WTC11 (cell line): Measurements from ENCODE around the gene NPAS3. TPM values are rescaled to one million over a fixed set of nuclear protein-coding genes. Genes with fewer than 3 reads are reported as not detected.

Experiments
- ATAC-seq: fragments of 200-7000 bp; cut with Tn5 transposase; 2 replicates; pipeline ENCODE4 v1.10.0; 2021; ENCODE audit warnings: mild to moderate bottlenecking, moderate library complexity
- CTCF ChIA-PET: fragments of 300-600 bp; sonication (Branson Sonifier 250); formaldehyde crosslinking; loops from one replicate; lab custom pipeline; 2021; ENCODE audit warnings: antibody characterized with exemption; lab: Charles Lee
- POLR2A ChIA-PET: fragments of 350-600 bp; sonication (Branson Sonifier 250); formaldehyde crosslinking; loops from one replicate; lab custom pipeline; 2021; ENCODE audit warnings: antibody characterized with exemption; lab: Charles Lee
- DNase-seq: peaks from one replicate; pipeline ENCODE4 v3.0.0; 2021; ENCODE audit warnings: low spot score
- H3K27ac Mint-ChIP-seq: 2 replicates; pipeline ENCODE4 v1.8.0; 2021; ENCODE audit warnings: mixed read lengths
- H3K27me3 Mint-ChIP-seq: 2 replicates; pipeline ENCODE4 v1.8.0; 2021; ENCODE audit warnings: low read depth, mild to moderate bottlenecking, moderate library complexity, mixed read lengths
- H3K36me3 Mint-ChIP-seq: 2 replicates; pipeline ENCODE4 v1.8.0; 2021; ENCODE audit warnings: mixed read lengths
- H3K4me1 Mint-ChIP-seq: 2 replicates; pipeline ENCODE4 v1.8.0; 2022; ENCODE audit warnings: mixed read lengths
- H3K4me3 Mint-ChIP-seq: 2 replicates; pipeline ENCODE4 v1.8.0; 2021; ENCODE audit warnings: mild to moderate bottlenecking, moderate library complexity, mixed read lengths
- H3K9me3 Mint-ChIP-seq: 2 replicates; pipeline ENCODE4 v1.8.0; 2021; ENCODE audit warnings: mixed read lengths
- GTF2I ChIP-seq: fragments of 250-450 bp; sonication (Bioruptor Pico); conservative IDR thresholded peaks from 2 replicates; pipeline ENCODE4 v1.4.0; 2021; ENCODE audit warnings: mild to moderate bottlenecking
- NFYB ChIP-seq: sonication (generic); formaldehyde crosslinking; conservative IDR thresholded peaks from 2 replicates; pipeline ENCODE4 v1.8.0; 2022; ENCODE audit warnings: low read depth, missing genetic modification reagents
- TP53 ChIP-seq: sonication (generic); formaldehyde crosslinking; IDR thresholded peaks from 2 replicates; pipeline ENCODE4 v1.8.1; 2023; ENCODE audit warnings: mild to moderate bottlenecking, missing genetic modification reagents
- ZNF423 ChIP-seq: fragments of 250-450 bp; sonication (Bioruptor Pico); IDR thresholded peaks from 2 replicates; pipeline ENCODE4 v2.1.2; 2022; ENCODE audit warnings: mild to moderate bottlenecking, moderate library complexity
- total RNA-seq: library from RNA; stranded (reverse); gene quantifications from 3 replicates; pipeline ENCODE4 v1.2.3, GENCODE V29; 2021
- TF ChIP-seq, protein P1 (sequence below): sonication (generic); formaldehyde crosslinking; IDR thresholded peaks from 2 replicates; pipeline ENCODE4 v1.8.1; 2022; ENCODE audit warnings: mild to moderate bottlenecking, moderate library complexity, missing genetic modification reagents
- TF ChIP-seq, protein P2 (sequence below): sonication (generic); formaldehyde crosslinking; IDR thresholded peaks from 2 replicates; pipeline ENCODE4 v1.8.0; 2022; ENCODE audit warnings: mild to moderate bottlenecking, missing genetic modification reagents
- TF ChIP-seq, protein P3 (sequence below): sonication (generic); formaldehyde crosslinking; IDR thresholded peaks from 2 replicates; pipeline ENCODE4 v1.8.1; 2023; ENCODE audit warnings: mild to moderate bottlenecking, missing genetic modification reagents, borderline replicate concordance
- TF ChIP-seq, protein P4 (sequence below): fragments of 200-600 bp; IDR thresholded peaks from 2 replicates; pipeline ENCODE4 v1.8.0; 2022; ENCODE audit warnings: antibody characterized with exemption
- TF ChIP-seq, protein P5 (sequence below): sonication (generic); formaldehyde crosslinking; conservative IDR thresholded peaks from 2 replicates; pipeline ENCODE4 v1.8.1; 2023; ENCODE audit warnings: mild to moderate bottlenecking, low read depth, missing genetic modification reagents, moderate library complexity
- TF ChIP-seq, protein P6 (sequence below): sonication (generic); formaldehyde crosslinking; IDR thresholded peaks from 2 replicates; pipeline ENCODE4 v1.8.0; 2023; ENCODE audit warnings: missing genetic modification reagents

NPAS3 gene
- total RNA-seq, 1 experiment from 2014 or later, result 3.2 TPM

DNA sequence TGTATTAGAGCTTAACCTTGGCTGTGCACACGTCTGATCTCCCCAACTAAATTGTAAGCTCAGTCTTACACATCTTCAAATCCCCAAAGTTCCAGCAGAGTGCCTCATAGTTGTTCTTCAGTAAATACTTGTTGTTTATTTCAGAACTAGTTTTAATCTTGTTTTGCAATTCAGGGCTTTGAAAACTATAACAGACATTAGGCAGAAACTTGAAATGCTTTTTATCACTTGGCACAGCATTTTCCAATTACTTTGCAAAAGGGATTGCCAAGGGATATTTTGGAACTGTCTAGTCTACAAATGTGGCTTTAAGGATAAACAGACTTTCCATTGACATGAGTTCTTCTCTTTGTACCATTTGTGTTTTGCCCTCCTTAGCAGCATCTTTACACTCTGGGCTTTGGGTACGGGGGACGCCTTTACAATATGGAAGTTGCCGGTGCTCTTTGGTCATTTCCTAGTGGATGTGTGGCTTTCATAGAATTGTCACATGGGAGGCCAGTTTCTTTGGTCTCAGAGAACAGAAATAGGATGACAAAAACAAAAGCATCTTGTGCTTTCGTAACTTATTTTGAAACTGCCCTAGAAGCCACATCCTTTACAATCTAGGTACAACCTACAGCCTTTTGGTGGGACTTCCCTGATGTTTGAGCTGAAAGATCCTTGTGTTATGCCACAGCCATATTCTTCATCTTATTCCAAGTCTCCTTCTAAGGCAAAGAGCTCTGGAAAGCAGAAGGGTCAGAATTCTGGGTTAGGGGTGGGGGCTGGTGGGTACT, 96.9 kb downstream of the NPAS3 start (continued):
- TF ChIP-seq, protein P1, sequence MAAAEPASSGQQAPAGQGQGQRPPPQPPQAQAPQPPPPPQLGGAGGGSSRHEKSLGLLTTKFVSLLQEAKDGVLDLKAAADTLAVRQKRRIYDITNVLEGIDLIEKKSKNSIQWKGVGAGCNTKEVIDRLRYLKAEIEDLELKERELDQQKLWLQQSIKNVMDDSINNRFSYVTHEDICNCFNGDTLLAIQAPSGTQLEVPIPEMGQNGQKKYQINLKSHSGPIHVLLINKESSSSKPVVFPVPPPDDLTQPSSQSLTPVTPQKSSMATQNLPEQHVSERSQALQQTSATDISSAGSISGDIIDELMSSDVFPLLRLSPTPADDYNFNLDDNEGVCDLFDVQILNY (CRISPR knock-in tag), result no peak

DNA sequence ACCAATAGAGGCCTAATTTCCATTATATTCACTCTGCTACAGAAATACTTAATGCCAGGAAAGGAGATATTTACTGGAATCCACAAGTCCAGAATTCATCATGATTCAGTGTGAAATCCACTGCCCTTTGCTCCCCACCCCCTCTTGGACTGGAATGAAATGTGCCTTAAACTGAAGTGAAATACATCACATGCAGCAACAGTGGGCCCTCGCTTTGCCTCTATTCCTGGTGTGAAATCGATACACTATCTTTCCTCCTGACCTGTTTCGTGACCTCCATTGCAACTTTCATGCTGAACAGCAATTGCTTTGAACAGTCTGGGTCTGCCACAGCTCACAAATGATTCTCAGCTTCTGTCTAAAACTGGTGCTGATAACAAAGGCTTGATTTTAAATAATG, 100.6 kb downstream of the NPAS3 start:
- POLR2A ChIA-PET, result no interaction called here
- no peak for DNase-seq
- Mint-ChIP-seq H3K4me3 (no peak overlapping the region), H3K36me3 (peaks cover 14% of the 10 kb centered on the region), H3K27ac (no peak overlapping the region), H3K4me1 (no peaks in the 10 kb centered on the region), H3K9me3 (peaks cover 33% of the 10 kb centered on the region), H3K27me3 (no peaks in the 10 kb centered on the region)
- CTCF ChIA-PET, result no interaction called here
- TF ChIP-seq, protein P2, sequence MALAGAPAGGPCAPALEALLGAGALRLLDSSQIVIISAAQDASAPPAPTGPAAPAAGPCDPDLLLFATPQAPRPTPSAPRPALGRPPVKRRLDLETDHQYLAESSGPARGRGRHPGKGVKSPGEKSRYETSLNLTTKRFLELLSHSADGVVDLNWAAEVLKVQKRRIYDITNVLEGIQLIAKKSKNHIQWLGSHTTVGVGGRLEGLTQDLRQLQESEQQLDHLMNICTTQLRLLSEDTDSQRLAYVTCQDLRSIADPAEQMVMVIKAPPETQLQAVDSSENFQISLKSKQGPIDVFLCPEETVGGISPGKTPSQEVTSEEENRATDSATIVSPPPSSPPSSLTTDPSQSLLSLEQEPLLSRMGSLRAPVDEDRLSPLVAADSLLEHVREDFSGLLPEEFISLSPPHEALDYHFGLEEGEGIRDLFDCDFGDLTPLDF, result no peak
- no peak for TF ChIP-seq NFYB (CRISPR knock-in tag)
- no peak for TF ChIP-seq ZNF423 (CRISPR knock-in tag)
- no peak for TF ChIP-seq GTF2I (CRISPR knock-in tag)
- TF ChIP-seq, protein P3, sequence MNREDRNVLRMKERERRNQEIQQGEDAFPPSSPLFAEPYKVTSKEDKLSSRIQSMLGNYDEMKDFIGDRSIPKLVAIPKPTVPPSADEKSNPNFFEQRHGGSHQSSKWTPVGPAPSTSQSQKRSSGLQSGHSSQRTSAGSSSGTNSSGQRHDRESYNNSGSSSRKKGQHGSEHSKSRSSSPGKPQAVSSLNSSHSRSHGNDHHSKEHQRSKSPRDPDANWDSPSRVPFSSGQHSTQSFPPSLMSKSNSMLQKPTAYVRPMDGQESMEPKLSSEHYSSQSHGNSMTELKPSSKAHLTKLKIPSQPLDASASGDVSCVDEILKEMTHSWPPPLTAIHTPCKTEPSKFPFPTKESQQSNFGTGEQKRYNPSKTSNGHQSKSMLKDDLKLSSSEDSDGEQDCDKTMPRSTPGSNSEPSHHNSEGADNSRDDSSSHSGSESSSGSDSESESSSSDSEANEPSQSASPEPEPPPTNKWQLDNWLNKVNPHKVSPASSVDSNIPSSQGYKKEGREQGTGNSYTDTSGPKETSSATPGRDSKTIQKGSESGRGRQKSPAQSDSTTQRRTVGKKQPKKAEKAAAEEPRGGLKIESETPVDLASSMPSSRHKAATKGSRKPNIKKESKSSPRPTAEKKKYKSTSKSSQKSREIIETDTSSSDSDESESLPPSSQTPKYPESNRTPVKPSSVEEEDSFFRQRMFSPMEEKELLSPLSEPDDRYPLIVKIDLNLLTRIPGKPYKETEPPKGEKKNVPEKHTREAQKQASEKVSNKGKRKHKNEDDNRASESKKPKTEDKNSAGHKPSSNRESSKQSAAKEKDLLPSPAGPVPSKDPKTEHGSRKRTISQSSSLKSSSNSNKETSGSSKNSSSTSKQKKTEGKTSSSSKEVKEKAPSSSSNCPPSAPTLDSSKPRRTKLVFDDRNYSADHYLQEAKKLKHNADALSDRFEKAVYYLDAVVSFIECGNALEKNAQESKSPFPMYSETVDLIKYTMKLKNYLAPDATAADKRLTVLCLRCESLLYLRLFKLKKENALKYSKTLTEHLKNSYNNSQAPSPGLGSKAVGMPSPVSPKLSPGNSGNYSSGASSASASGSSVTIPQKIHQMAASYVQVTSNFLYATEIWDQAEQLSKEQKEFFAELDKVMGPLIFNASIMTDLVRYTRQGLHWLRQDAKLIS (CRISPR knock-in tag), result no peak
- TF ChIP-seq, protein P4, sequence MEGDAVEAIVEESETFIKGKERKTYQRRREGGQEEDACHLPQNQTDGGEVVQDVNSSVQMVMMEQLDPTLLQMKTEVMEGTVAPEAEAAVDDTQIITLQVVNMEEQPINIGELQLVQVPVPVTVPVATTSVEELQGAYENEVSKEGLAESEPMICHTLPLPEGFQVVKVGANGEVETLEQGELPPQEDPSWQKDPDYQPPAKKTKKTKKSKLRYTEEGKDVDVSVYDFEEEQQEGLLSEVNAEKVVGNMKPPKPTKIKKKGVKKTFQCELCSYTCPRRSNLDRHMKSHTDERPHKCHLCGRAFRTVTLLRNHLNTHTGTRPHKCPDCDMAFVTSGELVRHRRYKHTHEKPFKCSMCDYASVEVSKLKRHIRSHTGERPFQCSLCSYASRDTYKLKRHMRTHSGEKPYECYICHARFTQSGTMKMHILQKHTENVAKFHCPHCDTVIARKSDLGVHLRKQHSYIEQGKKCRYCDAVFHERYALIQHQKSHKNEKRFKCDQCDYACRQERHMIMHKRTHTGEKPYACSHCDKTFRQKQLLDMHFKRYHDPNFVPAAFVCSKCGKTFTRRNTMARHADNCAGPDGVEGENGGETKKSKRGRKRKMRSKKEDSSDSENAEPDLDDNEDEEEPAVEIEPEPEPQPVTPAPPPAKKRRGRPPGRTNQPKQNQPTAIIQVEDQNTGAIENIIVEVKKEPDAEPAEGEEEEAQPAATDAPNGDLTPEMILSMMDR, result no peak
- TF ChIP-seq, protein P5, sequence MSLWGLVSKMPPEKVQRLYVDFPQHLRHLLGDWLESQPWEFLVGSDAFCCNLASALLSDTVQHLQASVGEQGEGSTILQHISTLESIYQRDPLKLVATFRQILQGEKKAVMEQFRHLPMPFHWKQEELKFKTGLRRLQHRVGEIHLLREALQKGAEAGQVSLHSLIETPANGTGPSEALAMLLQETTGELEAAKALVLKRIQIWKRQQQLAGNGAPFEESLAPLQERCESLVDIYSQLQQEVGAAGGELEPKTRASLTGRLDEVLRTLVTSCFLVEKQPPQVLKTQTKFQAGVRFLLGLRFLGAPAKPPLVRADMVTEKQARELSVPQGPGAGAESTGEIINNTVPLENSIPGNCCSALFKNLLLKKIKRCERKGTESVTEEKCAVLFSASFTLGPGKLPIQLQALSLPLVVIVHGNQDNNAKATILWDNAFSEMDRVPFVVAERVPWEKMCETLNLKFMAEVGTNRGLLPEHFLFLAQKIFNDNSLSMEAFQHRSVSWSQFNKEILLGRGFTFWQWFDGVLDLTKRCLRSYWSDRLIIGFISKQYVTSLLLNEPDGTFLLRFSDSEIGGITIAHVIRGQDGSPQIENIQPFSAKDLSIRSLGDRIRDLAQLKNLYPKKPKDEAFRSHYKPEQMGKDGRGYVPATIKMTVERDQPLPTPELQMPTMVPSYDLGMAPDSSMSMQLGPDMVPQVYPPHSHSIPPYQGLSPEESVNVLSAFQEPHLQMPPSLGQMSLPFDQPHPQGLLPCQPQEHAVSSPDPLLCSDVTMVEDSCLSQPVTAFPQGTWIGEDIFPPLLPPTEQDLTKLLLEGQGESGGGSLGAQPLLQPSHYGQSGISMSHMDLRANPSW (CRISPR knock-in tag), result no peak
- TF ChIP-seq, protein P6, sequence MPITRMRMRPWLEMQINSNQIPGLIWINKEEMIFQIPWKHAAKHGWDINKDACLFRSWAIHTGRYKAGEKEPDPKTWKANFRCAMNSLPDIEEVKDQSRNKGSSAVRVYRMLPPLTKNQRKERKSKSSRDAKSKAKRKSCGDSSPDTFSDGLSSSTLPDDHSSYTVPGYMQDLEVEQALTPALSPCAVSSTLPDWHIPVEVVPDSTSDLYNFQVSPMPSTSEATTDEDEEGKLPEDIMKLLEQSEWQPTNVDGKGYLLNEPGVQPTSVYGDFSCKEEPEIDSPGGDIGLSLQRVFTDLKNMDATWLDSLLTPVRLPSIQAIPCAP (CRISPR knock-in tag), result no peak
- no peak for TF ChIP-seq TP53 (CRISPR knock-in tag)
- ATAC-seq, result no peak
